IMR-90 (cell line): Measurements from ENCODE around the gene CNPY4. TPM values are rescaled to one million over a fixed set of nuclear protein-coding genes. Genes with fewer than 3 reads are reported as not detected.

ENCODE experiments used
- ATAC-seq: fragments of 200-7000 bp; cut with Tn5 transposase; 2 replicates; pipeline ENCODE4 v1.9.1; 2020; ENCODE audit warnings: low read depth, mild to moderate bottlenecking, moderate library complexity
- BruUV-seq: library from RNA; stranded (reverse); fragments of 400-500 nt; replicated peaks from 2 replicates; lab custom pipeline; 2021; lab: Mats Ljungman, UMichigan
- CTCF ChIA-PET: fragments of 300-600 bp; formaldehyde crosslinking; extraction: SDS; loops from one replicate; lab custom pipeline; 2021; ENCODE audit warnings: antibody characterized with exemption; lab: Yijun Ruan, JAX
- POLR2A ChIA-PET: fragments of 300-600 bp; sonication (Branson Sonifier 250); formaldehyde crosslinking; loops from one replicate; lab custom pipeline; 2022; ENCODE audit warnings: antibody characterized with exemption; ENCODE audit not compliant: unreplicated experiment; lab: Charles Lee
- DNase-seq: peaks from one replicate; pipeline ENCODE4 v3.0.0; 2013
- H2AFZ ChIP-seq: replicated peaks from 2 replicates; pipeline ENCODE3; 2013; ENCODE audit warnings: low read length, mild to moderate bottlenecking; ENCODE audit not compliant: poor library complexity
- H2AK5ac ChIP-seq: 2 replicates; pipeline ENCODE4 v1.6.1; 2013; ENCODE audit warnings: low read depth, low read length, inconsistent platforms
- H2AK9ac ChIP-seq: replicated peaks from 2 replicates; pipeline ENCODE3; 2013; ENCODE audit warnings: mild to moderate bottlenecking, low read depth, low read length, moderate library complexity; ENCODE audit not compliant: poor library complexity
- H2BK120ac ChIP-seq: 2 replicates; pipeline ENCODE4 v1.6.1; 2013; ENCODE audit warnings: low read depth, low read length, inconsistent platforms
- H2BK15ac ChIP-seq: 3 replicates; pipeline ENCODE4 v1.6.1; 2013; ENCODE audit warnings: low read depth, low read length, inconsistent platforms
- H2BK20ac ChIP-seq: 2 replicates; pipeline ENCODE4 v1.6.1; 2013; ENCODE audit warnings: low read depth, mild to moderate bottlenecking, inconsistent platforms, low read length, moderate library complexity
- H2BK5ac ChIP-seq: 2 replicates; pipeline ENCODE4 v1.6.1; 2013; ENCODE audit warnings: mild to moderate bottlenecking, low read depth, low read length, inconsistent platforms; ENCODE audit not compliant: poor library complexity, severe bottlenecking
- H3K14ac ChIP-seq: replicated peaks from 2 replicates; pipeline ENCODE4 v1.6.1; 2013; ENCODE audit warnings: low read depth, low read length, inconsistent platforms
- H3K18ac ChIP-seq: 2 replicates; pipeline ENCODE4 v1.6.1; 2013; ENCODE audit warnings: low read depth, low read length, control low read depth
- H3K23ac ChIP-seq: 2 replicates; pipeline ENCODE4 v1.6.1; 2013; ENCODE audit warnings: low read depth, low read length, inconsistent platforms
- H3K27ac ChIP-seq: 2 replicates; pipeline ENCODE4 v1.5.1; 2013; ENCODE audit warnings: mild to moderate bottlenecking, control low read depth, low read length; ENCODE audit not compliant: insufficient read depth
- H3K27me3 ChIP-seq: 2 replicates; pipeline ENCODE4 v1.6.1; 2013; ENCODE audit warnings: low read length; ENCODE audit not compliant: control insufficient read depth, insufficient read depth
- H3K36me3 ChIP-seq: 2 replicates; pipeline ENCODE4 v1.6.1; 2013; ENCODE audit warnings: low read length, mixed read lengths; ENCODE audit not compliant: control insufficient read depth, insufficient read depth
- H3K4ac ChIP-seq: 2 replicates; pipeline ENCODE4 v1.6.1; 2013; ENCODE audit warnings: low read depth, low read length, inconsistent platforms
- H3K4me1 ChIP-seq: 2 replicates; pipeline ENCODE4 v1.6.1; 2013; ENCODE audit warnings: low read length, mixed read lengths; ENCODE audit not compliant: control insufficient read depth, insufficient read depth
- H3K4me2 ChIP-seq: 2 replicates; pipeline ENCODE4 v1.6.1; 2013; ENCODE audit warnings: low read depth, mild to moderate bottlenecking, control low read depth, low read length, moderate library complexity
- H3K4me3 ChIP-seq: 2 replicates; pipeline ENCODE4 v1.5.1; 2013; ENCODE audit warnings: low read depth, mild to moderate bottlenecking, control low read depth, low read length, moderate library complexity; ENCODE audit not compliant: insufficient read depth
- H3K56ac ChIP-seq: 2 replicates; pipeline ENCODE4 v1.6.1; 2013; ENCODE audit warnings: low read length, inconsistent platforms; ENCODE audit not compliant: insufficient read depth; ENCODE audit errors: extremely low read depth
- H3K79me1 ChIP-seq, 2 experiments: 2 replicates each; pipeline ENCODE4 v1.6.1; 2013; ENCODE audit warnings: low read length in 2 of 2, inconsistent platforms in 1 of 2, low read depth in 1 of 2
- H3K9ac ChIP-seq: 2 replicates; pipeline ENCODE4 v1.6.1; 2013; ENCODE audit warnings: low read depth, low read length, control low read depth
- H3K9me1 ChIP-seq: 2 replicates; pipeline ENCODE4 v1.6.1; 2013; ENCODE audit warnings: low read length, inconsistent platforms; ENCODE audit not compliant: insufficient read depth
- H3K9me3 ChIP-seq: 2 replicates; pipeline ENCODE4 v1.6.1; 2013; ENCODE audit warnings: low read length; ENCODE audit not compliant: control insufficient read depth, insufficient read depth
- H4K20me1 ChIP-seq: 2 replicates; pipeline ENCODE4 v1.6.1; 2013; ENCODE audit warnings: low read length, inconsistent platforms; ENCODE audit not compliant: insufficient read depth
- H4K5ac ChIP-seq: 2 replicates; pipeline ENCODE4 v1.6.1; 2013; ENCODE audit warnings: mild to moderate bottlenecking, low read depth, low read length, control low read depth
- H4K8ac ChIP-seq, 2 experiments: 2 replicates each; pipeline ENCODE4 v1.6.1; 2013; ENCODE audit warnings: low read depth in 2 of 2, low read length in 2 of 2, control low read depth in 1 of 2, inconsistent platforms in 1 of 2
- H4K91ac ChIP-seq: 2 replicates; pipeline ENCODE4 v1.6.1; 2013; ENCODE audit warnings: low read depth, low read length, inconsistent platforms; ENCODE audit not compliant: insufficient read depth
- BHLHE40 ChIP-seq: fragments of 150-350 bp; IDR thresholded peaks from 2 replicates; pipeline ENCODE4 v1.6.1; 2016; ENCODE audit warnings: mild to moderate bottlenecking, low read depth, low read length
- FOS ChIP-seq: fragments of 150-350 bp; IDR thresholded peaks from 2 replicates; pipeline ENCODE4 v1.6.1; 2016; ENCODE audit warnings: low read depth, low read length
- MAFK ChIP-seq: IDR thresholded peaks from 2 replicates; pipeline ENCODE4 v1.6.1; 2012; ENCODE audit warnings: low read depth, low read length, improper control_type of control experiment
- MAZ ChIP-seq: IDR thresholded peaks from 2 replicates; pipeline ENCODE4 v1.6.1; 2012; ENCODE audit warnings: low read depth, mild to moderate bottlenecking, low read length, improper control_type of control experiment, moderate library complexity, borderline replicate concordance
- POLR2A ChIP-seq: IDR thresholded peaks from 2 replicates; pipeline ENCODE4 v1.6.1; 2012; ENCODE audit warnings: mild to moderate bottlenecking, low read depth, low read length
- RCOR1 ChIP-seq: IDR thresholded peaks from 2 replicates; pipeline ENCODE4 v1.6.1; 2012; ENCODE audit warnings: mild to moderate bottlenecking, low read length, improper control_type of control experiment; ENCODE audit not compliant: insufficient replicate concordance
- RFX5 ChIP-seq: IDR thresholded peaks from 2 replicates; pipeline ENCODE4 v1.8.0; 2012; ENCODE audit warnings: low read depth, mild to moderate bottlenecking, low read length, moderate library complexity
- SMC3 ChIP-seq: fragments of 150-350 bp; IDR thresholded peaks from 2 replicates; pipeline ENCODE4 v1.6.1; 2016; ENCODE audit warnings: low read depth, mild to moderate bottlenecking, antibody characterized with exemption, low read length, moderate library complexity
- WGBS, 2 experiments: methylation state at CpG; one replicate each; pipeline versions ENCODE4 v1.1.5 to v1.1.7; 2013; ENCODE audit warnings: missing lambda C conversion rate in 2 of 2; ENCODE audit not compliant: insufficient read length in 1 of 2; ENCODE audit errors: extremely low coverage in 2 of 2; 5-methylcytosine and 5-hydroxymethylcytosine counted together
- dilution Hi-C: fragments of 300-500 bp; cut with HindIII; formaldehyde crosslinking; loops from one replicate; pipeline ENCODE4 v1.14.3; 2018; ENCODE audit warnings: low sequenced_read_pairs; ENCODE audit not compliant: unreplicated experiment
- in situ Hi-C: fragments of 300-500 bp; cut with MboI; formaldehyde crosslinking; loops from 3 replicates; pipeline ENCODE4 v1.14.3; 2019; ENCODE audit warnings: low sequenced_read_pairs, inconsistent platforms, mixed read lengths
- intact Hi-C: fragments of 100-400 bp; cut with micrococcal nuclease; formaldehyde crosslinking; loops from 2 replicates; pipeline ENCODE4 v1.10.0; 2022
- polyA plus RNA-seq, 3 experiments: library from polyadenylated mRNA; depleted of rRNA; stranded (reverse); fragments of >200 nt; gene quantifications; 2 replicates each; pipeline ENCODE4 v1.2.3, GENCODE V29; 2012; ENCODE audit warnings: low replicate concordance in 1 of 3
- total RNA-seq: library from RNA; depleted of rRNA; stranded (reverse); fragments of >200 nt; gene quantifications from 2 replicates; pipeline ENCODE4 v1.2.3, GENCODE V29; 2012
- TF ChIP-seq, protein P1 (sequence below): fragments of 150-350 bp; IDR thresholded peaks from 2 replicates; pipeline ENCODE4 v1.6.1; 2017; ENCODE audit warnings: mild to moderate bottlenecking, antibody characterized with exemption, low read length, low read depth

The CNPY4 gene
- total and polyA plus RNA-seq, 2 of the 4 experiments (the other 2 are of a cell fraction) = 13.3 to 21.9 TPM

GRCh38 chr7:100102950-100103840, 16.2 kb upstream of the CNPY4 start:
- Histone ChIP-seq H4K20me1 (peaks cover 7% of the 10 kb centered on the region; the same call in 1 of the 2 replicates), H2AK9ac (peak overlapping the region; percentile 98), H2BK15ac (peak overlapping the region; percentile 81; the same call in 2 of the 3 replicates), H3K4me2 (no peak overlapping the region), H3K9ac (no peak overlapping the region), H3K9me3 (no peaks in the 10 kb centered on the region), H3K36me3 (peaks cover 49% of the 10 kb centered on the region), H3K4me3 (no peak overlapping the region), H3K18ac (no peak overlapping the region), H3K23ac (peak overlapping the region; percentile 91; the same call in 1 of the 2 replicates), H3K14ac (peak overlapping the region; percentile 92), H2BK120ac (peak overlapping the region; percentile 88), H4K91ac (peak overlapping the region; percentile 90; the same call in 1 of the 2 replicates), H3K79me1 (peaks cover 21 to 41% of the 10 kb centered on the region in 2 experiments), H2BK20ac (peak overlapping the region; percentile 80; the same call in 1 of the 2 replicates), H3K27ac (peak overlapping the region; percentile 80; the same call in 1 of the 2 replicates), H3K9me1 (peaks cover 5% of the 10 kb centered on the region; the same call in 1 of the 2 replicates), H3K56ac (no peak overlapping the region; the same call in 1 of the 2 replicates), H4K8ac (peak overlapping the region; percentile 67 to 96; a peak in 3 of 4 replicates), H2BK5ac (peak overlapping the region; percentile 52), H3K4me1 (peaks cover 15% of the 10 kb centered on the region), H4K5ac (no peak overlapping the region), H2AK5ac (peak overlapping the region; percentile 97), H2AFZ (peak overlapping the region; percentile 82), H3K27me3 (no peaks in the 10 kb centered on the region), H3K4ac (peak overlapping the region; percentile 96)
- BruUV-seq = no TSS peak
- ChIA-PET POLR2A (interaction anchor here (1.7 kb wide), 1 partner anchor 18 kb away, joined by 6 read pairs; no protein-coding TSS in a partner anchor), CTCF (no interaction called here)
- WGBS, 2 experiments = 26% methylated on average over 6 of the region's 17 CpGs; no CpG with 5 or more reads in 1 of the 2 experiments
- in situ Hi-C loops = no loop called here
- TF ChIP-seq FOS = peak; percentile 79
- peak; percentile 76 for TF ChIP-seq MAZ
- TF ChIP-seq, protein P1, sequence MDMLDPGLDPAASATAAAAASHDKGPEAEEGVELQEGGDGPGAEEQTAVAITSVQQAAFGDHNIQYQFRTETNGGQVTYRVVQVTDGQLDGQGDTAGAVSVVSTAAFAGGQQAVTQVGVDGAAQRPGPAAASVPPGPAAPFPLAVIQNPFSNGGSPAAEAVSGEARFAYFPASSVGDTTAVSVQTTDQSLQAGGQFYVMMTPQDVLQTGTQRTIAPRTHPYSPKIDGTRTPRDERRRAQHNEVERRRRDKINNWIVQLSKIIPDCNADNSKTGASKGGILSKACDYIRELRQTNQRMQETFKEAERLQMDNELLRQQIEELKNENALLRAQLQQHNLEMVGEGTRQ = no peak
- TF ChIP-seq BHLHE40 = no peak; the same call in 1 of the 2 replicates
- peak; percentile 61; the same call in 1 of the 2 replicates for TF ChIP-seq POLR2A
- TF ChIP-seq SMC3 = no peak
- peak; percentile 87 for TF ChIP-seq RCOR1
- TF ChIP-seq RFX5 = no peak
- TF ChIP-seq MAFK = peak; percentile 14; the same call in 1 of the 2 replicates
- ATAC-seq (peak; percentile 2; the same call in 1 of the 2 replicates), DNase-seq (peak; percentile 97)
- intact Hi-C loops = no loop called here
- dilution Hi-C loops = no loop called here
